ENCODE measurements around the gene YRDC.

DNA sequence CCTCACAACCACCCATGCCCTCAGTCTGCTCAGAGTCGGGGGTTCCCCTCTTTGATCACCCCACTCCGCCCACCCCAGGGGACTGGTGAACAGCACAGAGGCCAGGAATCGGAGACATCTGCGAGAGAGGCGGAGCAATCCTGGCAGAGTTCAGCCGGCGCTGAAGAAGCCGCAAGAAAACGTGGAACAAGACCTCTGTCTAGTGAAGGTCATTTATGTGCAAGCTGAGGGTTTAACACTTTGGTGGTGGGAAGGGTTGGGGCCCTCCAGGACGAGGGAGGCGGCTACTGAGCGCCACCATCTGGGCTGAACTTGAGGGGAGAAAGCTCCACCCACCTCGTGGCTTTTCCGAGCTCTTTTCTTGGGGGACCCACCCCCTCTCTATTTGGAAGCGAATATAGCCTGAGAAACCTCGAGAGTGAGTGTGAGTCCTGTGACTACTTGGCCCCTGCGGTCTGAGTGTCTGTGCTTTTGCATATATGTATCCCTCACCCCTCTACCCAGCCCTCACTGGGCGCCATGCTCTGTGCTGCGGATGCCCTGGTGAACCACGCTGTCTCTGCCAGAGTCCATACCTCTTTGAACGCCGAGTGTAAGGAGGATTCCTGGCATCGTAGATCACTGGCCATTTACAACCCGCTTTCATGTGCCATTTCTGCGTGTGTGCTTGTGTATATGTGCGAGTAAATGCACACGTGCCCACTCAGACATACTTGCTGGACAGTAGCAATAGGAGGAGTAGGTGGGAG, 41.9 kb downstream of the YRDC start:
- TF ChIP-seq, protein P1, sequence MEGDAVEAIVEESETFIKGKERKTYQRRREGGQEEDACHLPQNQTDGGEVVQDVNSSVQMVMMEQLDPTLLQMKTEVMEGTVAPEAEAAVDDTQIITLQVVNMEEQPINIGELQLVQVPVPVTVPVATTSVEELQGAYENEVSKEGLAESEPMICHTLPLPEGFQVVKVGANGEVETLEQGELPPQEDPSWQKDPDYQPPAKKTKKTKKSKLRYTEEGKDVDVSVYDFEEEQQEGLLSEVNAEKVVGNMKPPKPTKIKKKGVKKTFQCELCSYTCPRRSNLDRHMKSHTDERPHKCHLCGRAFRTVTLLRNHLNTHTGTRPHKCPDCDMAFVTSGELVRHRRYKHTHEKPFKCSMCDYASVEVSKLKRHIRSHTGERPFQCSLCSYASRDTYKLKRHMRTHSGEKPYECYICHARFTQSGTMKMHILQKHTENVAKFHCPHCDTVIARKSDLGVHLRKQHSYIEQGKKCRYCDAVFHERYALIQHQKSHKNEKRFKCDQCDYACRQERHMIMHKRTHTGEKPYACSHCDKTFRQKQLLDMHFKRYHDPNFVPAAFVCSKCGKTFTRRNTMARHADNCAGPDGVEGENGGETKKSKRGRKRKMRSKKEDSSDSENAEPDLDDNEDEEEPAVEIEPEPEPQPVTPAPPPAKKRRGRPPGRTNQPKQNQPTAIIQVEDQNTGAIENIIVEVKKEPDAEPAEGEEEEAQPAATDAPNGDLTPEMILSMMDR (optimal IDR thresholded peaks at IDR 0.05 in 1 of 3, IDR thresholded peaks at IDR 0.05 in 1 of 3, conservative IDR thresholded peaks at IDR 0.05 in 1 of 3; ENCODE audit: extremely low read depth in 1 of 3, insufficient read depth in 2 of 3, low read length in 3 of 3) = peak in 1 of 3 experiments; percentile 35
- peak; percentile 75 for TF ChIP-seq EZH2 (IDR thresholded peaks at IDR 0.05; ENCODE audit: low read length)

All from keratinocyte (primary cell).